Mesenchymal stem cell (in vitro differentiated cells and primary cell): ENCODE data around the gene EEF1A2. TPM values are rescaled to one million over a fixed set of nuclear protein-coding genes. Genes with fewer than 3 reads are reported as not detected.

Experiments used
- DNase-seq: peaks from one replicate; pipeline ENCODE4 v3.0.0-alpha.2; 2013
- H2AFZ ChIP-seq: one replicate; pipeline ENCODE4 v1.6.1; 2013; ENCODE audit warnings: low read depth, mild to moderate bottlenecking, control low read depth, inconsistent platforms, low read length, moderate library complexity
- H2AK5ac ChIP-seq: 2 replicates; pipeline ENCODE4 v1.6.1; 2013; ENCODE audit warnings: low read length, moderate library complexity, mild to moderate bottlenecking, inconsistent platforms; ENCODE audit not compliant: severe bottlenecking
- H2BK120ac ChIP-seq: one replicate; pipeline ENCODE4 v1.6.1; 2013; ENCODE audit warnings: low read depth, mild to moderate bottlenecking, inconsistent platforms, low read length, moderate library complexity
- H2BK12ac ChIP-seq, 2 experiments: one replicate each; pipeline ENCODE4 v1.6.1; 2013; ENCODE audit warnings: inconsistent platforms in 2 of 2, low read length in 2 of 2, mild to moderate bottlenecking in 2 of 2, moderate library complexity in 2 of 2, control low read depth in 1 of 2
- H2BK15ac ChIP-seq: one replicate; pipeline ENCODE4 v1.6.1; 2013; ENCODE audit warnings: mild to moderate bottlenecking, low read depth, inconsistent platforms; ENCODE audit not compliant: poor library complexity, severe bottlenecking
- H2BK5ac ChIP-seq: 2 replicates; pipeline ENCODE4 v1.6.1; 2013; ENCODE audit warnings: low read depth, mild to moderate bottlenecking, low read length, control low read depth, inconsistent platforms; ENCODE audit not compliant: poor library complexity, severe bottlenecking
- H3K14ac ChIP-seq, 2 experiments: one replicate each; pipeline ENCODE4 v1.6.1; 2013; ENCODE audit warnings: inconsistent platforms in 2 of 2, low read length in 2 of 2, control low read depth in 1 of 2, mild to moderate bottlenecking in 1 of 2, moderate library complexity in 1 of 2
- H3K18ac ChIP-seq, 2 experiments: one replicate each; pipeline ENCODE4 v1.6.1; 2013; ENCODE audit warnings: inconsistent platforms in 2 of 2, low read length in 2 of 2, control low read depth in 1 of 2, low read depth in 1 of 2, mild to moderate bottlenecking in 1 of 2
- H3K23ac ChIP-seq, 2 experiments: one replicate each; pipeline ENCODE4 v1.6.1; 2013; ENCODE audit warnings: inconsistent platforms in 2 of 2, low read length in 2 of 2, mild to moderate bottlenecking in 2 of 2, moderate library complexity in 2 of 2, control low read depth in 1 of 2
- H3K27ac ChIP-seq: 2 replicates; pipeline ENCODE4 v1.5.1; 2013; ENCODE audit warnings: mild to moderate bottlenecking, moderate library complexity, low read length, control low read depth, inconsistent platforms; ENCODE audit not compliant: poor library complexity, severe bottlenecking
- H3K27me3 ChIP-seq, 2 experiments: 2 replicates each; pipeline versions ENCODE4 v1.6.1 to v1.7.0; 2013; ENCODE audit warnings: low read length in 2 of 2, mild to moderate bottlenecking in 2 of 2, moderate library complexity in 2 of 2, control low read depth in 1 of 2, inconsistent platforms in 1 of 2; ENCODE audit not compliant: control insufficient read depth in 1 of 2, insufficient read depth in 1 of 2
- H3K36me3 ChIP-seq, 2 experiments: 2 replicates each; pipeline versions ENCODE4 v1.6.1 to v1.7.0; 2013; ENCODE audit warnings: low read length in 2 of 2, control low read depth in 1 of 2, inconsistent platforms in 1 of 2, low read depth in 1 of 2, mild to moderate bottlenecking in 1 of 2; ENCODE audit not compliant: insufficient read depth in 2 of 2, control insufficient read depth in 1 of 2
- H3K4ac ChIP-seq, 2 experiments: one replicate each; pipeline ENCODE4 v1.6.1; 2013; ENCODE audit warnings: inconsistent platforms in 2 of 2, low read length in 2 of 2, mild to moderate bottlenecking in 2 of 2, moderate library complexity in 2 of 2, control low read depth in 1 of 2, low read depth in 1 of 2
- H3K4me1 ChIP-seq: 2 replicates; pipeline ENCODE4 v1.6.1; 2013; ENCODE audit warnings: low read depth, low read length, control low read depth; ENCODE audit not compliant: control insufficient read depth, insufficient read depth
- H3K4me2 ChIP-seq: 2 replicates; pipeline ENCODE4 v1.6.1; 2013; ENCODE audit warnings: low read length, mild to moderate bottlenecking, inconsistent platforms; ENCODE audit not compliant: poor library complexity, severe bottlenecking
- H3K4me3 ChIP-seq, 2 experiments: 2 replicates each; pipeline versions ENCODE4 v1.5.1 to v1.7.0; 2013; ENCODE audit warnings: low read length in 2 of 2, mild to moderate bottlenecking in 2 of 2, control low read depth in 1 of 2, low read depth in 1 of 2; ENCODE audit not compliant: insufficient read depth in 1 of 2
- H3K79me1 ChIP-seq: replicated peaks from 2 replicates; pipeline ENCODE4 v1.6.1; 2013; ENCODE audit warnings: mild to moderate bottlenecking, control low read depth, low read length, inconsistent platforms; ENCODE audit not compliant: poor library complexity, severe bottlenecking
- H3K9ac ChIP-seq: 2 replicates; pipeline ENCODE4 v1.7.0; 2013; ENCODE audit warnings: mild to moderate bottlenecking, low read length, moderate library complexity
- H3K9me3 ChIP-seq: 2 replicates; pipeline ENCODE4 v1.7.0; 2013; ENCODE audit warnings: mild to moderate bottlenecking, low read length; ENCODE audit not compliant: control insufficient read depth
- H4K8ac ChIP-seq: one replicate; pipeline ENCODE4 v1.6.1; 2013; ENCODE audit warnings: inconsistent platforms, mild to moderate bottlenecking, low read length, moderate library complexity
- H4K91ac ChIP-seq: one replicate; pipeline ENCODE4 v1.6.1; 2013; ENCODE audit warnings: mild to moderate bottlenecking, low read length, inconsistent platforms
- WGBS: methylation state at CpG from one replicate; pipeline ENCODE4 v1.1.7; 2013; ENCODE audit warnings: mixed read lengths; 5-methylcytosine and 5-hydroxymethylcytosine counted together
- polyA plus RNA-seq, 2 experiments: library from polyadenylated mRNA; stranded (reverse); fragments of 200-250 nt; gene quantifications; one replicate each; pipeline ENCODE4 v1.2.3, GENCODE V29; 2013

The EEF1A2 gene
- polyA plus RNA-seq (2013, experiment 1 of 2), result 4.3 TPM
- 4.3 TPM for polyA plus RNA-seq (2013, experiment 2 of 2)

DNA sequence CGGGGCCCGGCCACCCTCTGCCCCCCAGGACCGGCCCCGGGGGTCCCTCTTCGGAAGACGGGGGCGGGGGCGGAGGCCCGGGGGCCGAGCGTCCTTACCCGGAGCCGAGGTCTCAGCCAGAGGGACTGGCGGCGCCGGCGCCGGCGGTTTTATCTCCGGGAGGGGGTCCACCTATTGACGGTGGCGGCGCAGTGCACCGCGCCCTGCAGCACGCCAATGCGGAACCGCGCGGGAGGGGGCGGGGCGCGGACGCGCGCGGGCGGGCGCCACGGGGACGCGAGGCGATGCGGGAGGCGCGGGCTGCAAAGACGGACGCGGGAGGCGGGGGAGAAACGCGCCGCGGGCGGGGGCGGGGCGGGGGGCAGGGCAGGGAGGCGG is at the start of gene EEF1A2:
TSS of gene EEF1A2 (minus strand) at position 124 of the 378 bp plus-strand sequence. CDS start 1,320 bp downstream, outside the sequence.
- peak within 1 kb of the TSS in 1 of 2 experiments; percentile 48 for H3K4me3 ChIP-seq
- H2AK5ac ChIP-seq, result no peak within 1 kb of the TSS
- no peak for DNase-seq
- no peak within 1 kb of the TSS for H2BK5ac ChIP-seq
- no peaks in the 10 kb centered on the region for H3K79me1 ChIP-seq
- H3K9me3 ChIP-seq, result no peaks in the 10 kb centered on the region
- H2AFZ ChIP-seq, result no peak within 1 kb of the TSS
- no peak within 1 kb of the TSS for H3K9ac ChIP-seq
- H4K91ac ChIP-seq, result no peak within 1 kb of the TSS
- 2% methylated on average over 23 of the region's 58 CpGs for WGBS
- H3K4me1 ChIP-seq, result peaks cover 32% of the 10 kb centered on the region
- no peak within 1 kb of the TSS for H3K27ac ChIP-seq
- H2BK15ac ChIP-seq, result no peak within 1 kb of the TSS
- H3K4ac ChIP-seq, result no peak within 1 kb of the TSS
- H2BK12ac ChIP-seq, result no peak within 1 kb of the TSS
- peak within 1 kb of the TSS in 1 of 2 experiments; percentile 14 for H3K23ac ChIP-seq
- H3K27me3 ChIP-seq, result peaks cover 42 to 80% of the 10 kb centered on the region in 2 experiments
- H3K36me3 ChIP-seq, result peaks cover 0 to 4% of the 10 kb centered on the region in 2 experiments
- H3K14ac ChIP-seq, result no peak within 1 kb of the TSS
- no peak within 1 kb of the TSS for H3K18ac ChIP-seq
- H2BK120ac ChIP-seq, result no peak within 1 kb of the TSS
- H4K8ac ChIP-seq, result no peak within 1 kb of the TSS
- peak within 1 kb of the TSS; percentile 80 for H3K4me2 ChIP-seq

DNA sequence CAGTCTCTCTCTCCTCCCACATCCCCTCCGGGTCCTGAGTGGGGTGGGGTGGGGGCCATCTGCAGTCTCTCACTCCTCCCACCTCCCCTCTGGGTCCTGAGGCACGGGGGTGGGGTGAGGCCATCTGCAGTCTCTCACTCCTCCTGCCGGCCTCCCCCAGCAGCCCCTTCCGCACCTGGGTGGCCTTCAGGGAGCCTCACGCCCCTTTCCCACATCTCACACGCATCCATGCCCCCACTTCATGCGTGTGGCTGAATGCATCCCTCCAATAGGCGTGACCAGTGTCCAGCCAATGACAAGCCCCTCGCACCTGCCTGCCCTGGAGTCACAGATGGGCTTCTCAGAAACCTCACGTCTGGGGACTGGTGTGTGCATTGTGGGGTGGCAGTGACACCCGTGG is 49.7 kb upstream of the EEF1A2 start:
- no peak overlapping the region for H3K4me3 ChIP-seq
- no peak overlapping the region for H2BK12ac ChIP-seq
- H3K79me1 ChIP-seq, result no peaks in the 10 kb centered on the region
- 65% methylated on average over 11 of the region's 11 CpGs for WGBS
- H4K91ac ChIP-seq, result no peak overlapping the region
- H3K36me3 ChIP-seq, result no peaks in the 10 kb centered on the region
- H3K14ac ChIP-seq, result no peak overlapping the region
- H3K4me2 ChIP-seq, result no peak overlapping the region
- H3K27ac ChIP-seq, result no peak overlapping the region
- no peak overlapping the region for H2AFZ ChIP-seq
- H3K4ac ChIP-seq, result no peak overlapping the region
- no peak overlapping the region for H3K18ac ChIP-seq
- no peak overlapping the region for H3K9ac ChIP-seq
- H2BK120ac ChIP-seq, result no peak overlapping the region
- H2BK5ac ChIP-seq, result no peak overlapping the region
- H3K27me3 ChIP-seq, result peaks cover 11 to 73% of the 10 kb centered on the region in 2 experiments
- H4K8ac ChIP-seq, result no peak overlapping the region
- H3K9me3 ChIP-seq, result no peaks in the 10 kb centered on the region
- H2BK15ac ChIP-seq, result no peak overlapping the region
- H3K4me1 ChIP-seq, result peaks cover 23% of the 10 kb centered on the region
- no peak overlapping the region for H2AK5ac ChIP-seq
- H3K23ac ChIP-seq, result no peak overlapping the region
- DNase-seq, result no peak

DNA sequence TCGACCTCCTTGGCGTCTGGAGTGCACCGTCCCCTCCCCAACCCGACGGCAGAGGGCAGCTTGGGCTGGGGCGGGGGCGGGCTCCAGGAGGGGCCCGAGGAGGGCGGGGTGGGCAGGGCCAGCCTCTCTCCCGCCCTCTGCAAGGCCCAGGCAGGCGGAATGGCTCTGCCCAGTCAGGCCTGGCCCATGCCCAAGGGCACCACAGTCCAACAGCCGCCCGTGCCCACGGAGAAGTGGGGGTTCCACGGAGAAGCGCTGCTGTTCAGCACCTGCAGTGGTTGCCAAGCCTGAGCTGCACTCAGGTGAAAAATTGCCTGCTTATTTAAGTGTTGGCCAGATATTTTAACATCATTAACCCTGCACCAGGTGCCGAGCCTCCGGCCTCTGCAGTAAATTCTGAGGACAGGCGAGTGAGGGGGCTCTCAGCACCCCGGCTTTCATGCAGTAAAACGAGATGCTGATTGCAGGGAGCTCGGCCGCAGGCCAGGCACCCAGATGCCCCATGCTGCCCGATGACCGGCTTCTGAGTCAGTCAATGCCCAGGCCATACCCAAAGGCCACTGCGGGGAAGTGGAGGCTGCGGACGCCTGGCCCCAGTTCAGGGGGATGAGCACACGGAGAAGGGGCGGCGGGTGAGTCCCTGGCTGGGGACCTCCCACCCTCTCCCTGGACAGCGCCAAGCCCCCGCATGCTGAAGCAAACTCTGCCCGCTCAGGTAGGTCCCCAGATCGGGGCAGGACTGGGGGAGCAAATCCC is 49.0 kb upstream of the EEF1A2 start, which contains the start of gene SRMS:
TSS of gene SRMS (minus strand) at position 25 of the 756 bp plus-strand sequence. CDS start 286 bp downstream, outside the sequence.
- Histone ChIP-seq H3K18ac (no peak within 1 kb of the TSS), H3K9me3 (no peaks in the 10 kb centered on the region), H3K79me1 (no peaks in the 10 kb centered on the region), H3K23ac (no peak within 1 kb of the TSS), H2BK12ac (no peak within 1 kb of the TSS), H4K8ac (no peak within 1 kb of the TSS), H3K14ac (no peak within 1 kb of the TSS), H3K9ac (no peak within 1 kb of the TSS), H2BK5ac (no peak within 1 kb of the TSS), H3K27me3 (peaks cover 11 to 76% of the 10 kb centered on the region in 2 experiments), H4K91ac (no peak within 1 kb of the TSS), H2BK15ac (no peak within 1 kb of the TSS), H3K36me3 (no peaks in the 10 kb centered on the region), H3K4me2 (no peak within 1 kb of the TSS), H2AFZ (no peak within 1 kb of the TSS), H3K4ac (no peak within 1 kb of the TSS), H3K4me1 (peaks cover 17% of the 10 kb centered on the region), H2AK5ac (no peak within 1 kb of the TSS), H3K27ac (no peak within 1 kb of the TSS), H2BK120ac (no peak within 1 kb of the TSS), H3K4me3 (no peak within 1 kb of the TSS)
- 60% methylated on average over 31 of the region's 35 CpGs for WGBS
- no peak for DNase-seq

DNA sequence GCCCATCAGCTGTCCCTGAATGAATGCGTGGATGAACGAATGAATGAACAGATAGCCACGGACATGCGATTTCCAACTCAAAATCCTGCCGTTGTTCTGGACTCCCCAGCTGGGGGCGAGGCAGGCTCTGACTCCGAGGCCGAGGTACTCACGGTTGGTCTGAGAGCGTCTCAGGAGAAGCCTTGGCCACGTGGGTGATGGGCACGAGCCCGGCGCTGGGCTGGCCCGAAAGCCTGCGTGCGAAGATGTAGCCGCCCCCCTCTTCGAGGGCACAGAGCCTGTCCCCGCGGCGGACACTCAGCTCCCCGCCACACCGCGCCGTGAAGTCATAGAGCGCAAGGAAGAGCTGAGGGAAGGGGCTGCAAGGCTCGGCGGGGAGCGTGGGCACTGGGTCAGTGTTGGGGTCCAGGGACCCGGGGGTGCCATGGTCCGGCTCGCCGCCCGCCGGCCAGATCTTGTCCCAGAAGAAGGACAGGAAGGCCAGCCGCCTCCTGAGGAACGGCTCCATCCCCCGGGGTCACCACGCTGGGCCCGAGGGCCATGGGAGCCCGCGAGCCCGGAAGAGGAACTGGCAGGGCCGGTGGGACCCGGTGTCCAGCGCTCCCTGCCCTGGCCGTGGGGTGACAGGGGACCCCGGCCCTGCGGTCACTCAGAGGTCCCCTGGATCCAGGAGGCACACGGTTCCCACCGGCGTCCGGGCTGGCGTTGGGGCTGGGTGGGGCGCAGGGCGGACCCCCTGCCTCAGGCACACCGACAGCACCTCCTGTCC is 48.3 kb upstream of the EEF1A2 start:
- Histone ChIP-seq H3K79me1 (no peaks in the 10 kb centered on the region), H3K4ac (no peak overlapping the region), H4K91ac (no peak overlapping the region), H3K36me3 (no peaks in the 10 kb centered on the region), H3K27ac (no peak overlapping the region), H3K14ac (no peak overlapping the region), H3K4me3 (no peak overlapping the region), H3K18ac (no peak overlapping the region), H2BK15ac (no peak overlapping the region), H2BK5ac (no peak overlapping the region), H4K8ac (no peak overlapping the region), H3K27me3 (peaks cover 11 to 81% of the 10 kb centered on the region in 2 experiments), H2BK120ac (no peak overlapping the region), H2AK5ac (no peak overlapping the region), H2AFZ (no peak overlapping the region), H3K4me1 (peaks cover 15% of the 10 kb centered on the region), H3K4me2 (no peak overlapping the region), H3K9me3 (no peaks in the 10 kb centered on the region), H3K23ac (no peak overlapping the region), H3K9ac (no peak overlapping the region), H2BK12ac (no peak overlapping the region)
- no peak for DNase-seq
- 72% methylated on average over 58 of the region's 58 CpGs for WGBS
